HG03103 (cell line): ENCODE measurements around the gene GALNT11.
"Not testable (repeated sequence)": the region's sequence is repeated elsewhere in the genome, so short reads cannot be mapped to it uniquely, and the experiment has no call there.

ENCODE experiments used
- ATAC-seq: cut with Tn5 transposase; IDR thresholded peaks from one replicate; pipeline ENCODE4 v1.9.1; 2021; ENCODE audit warnings: low read depth; ENCODE audit not compliant: unreplicated experiment

Gene GALNT11

DNA sequence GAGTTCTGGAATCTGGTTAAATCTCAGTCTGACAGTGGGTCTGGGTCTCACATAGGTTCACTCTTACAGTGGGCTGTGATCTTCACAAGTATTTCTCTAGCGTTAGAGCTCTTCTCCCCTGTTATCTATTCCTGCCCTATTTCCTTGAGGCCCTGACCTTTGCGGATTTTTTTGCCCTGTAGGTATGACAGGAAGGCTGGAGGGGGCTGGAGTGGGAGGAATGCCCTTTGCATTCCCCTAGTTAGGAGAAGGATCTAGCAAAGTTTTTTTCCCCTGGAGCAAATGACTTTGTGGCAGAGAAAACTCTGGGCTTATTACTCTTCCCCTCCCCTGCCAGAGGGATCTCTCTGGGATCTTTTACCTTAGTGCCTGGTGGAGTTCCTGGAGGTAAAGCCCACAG lies 49.2 kb downstream of the GALNT11 start:
- ATAC-seq: no peak

DNA sequence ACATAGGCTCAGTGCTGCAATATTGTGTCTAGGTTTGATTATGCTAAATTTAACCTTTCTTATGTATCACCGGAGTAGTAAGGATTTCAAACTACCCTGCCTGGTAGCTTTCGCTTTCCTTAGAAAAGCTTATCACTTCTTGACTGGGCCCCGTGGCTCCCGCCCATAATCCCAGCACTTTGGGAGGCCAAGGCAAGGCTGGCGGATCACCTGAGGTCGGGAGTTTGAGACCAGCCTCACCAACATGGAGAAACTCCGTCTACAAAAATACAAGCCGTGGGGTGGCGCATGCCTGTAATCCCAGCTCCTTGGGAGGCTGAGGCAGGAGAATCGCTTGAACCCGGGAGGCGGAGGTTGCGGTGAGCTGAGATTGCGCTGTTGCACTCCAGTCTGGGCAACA lies 49.9 kb downstream of the GALNT11 start:
- ATAC-seq: not testable (repeated sequence)

DNA sequence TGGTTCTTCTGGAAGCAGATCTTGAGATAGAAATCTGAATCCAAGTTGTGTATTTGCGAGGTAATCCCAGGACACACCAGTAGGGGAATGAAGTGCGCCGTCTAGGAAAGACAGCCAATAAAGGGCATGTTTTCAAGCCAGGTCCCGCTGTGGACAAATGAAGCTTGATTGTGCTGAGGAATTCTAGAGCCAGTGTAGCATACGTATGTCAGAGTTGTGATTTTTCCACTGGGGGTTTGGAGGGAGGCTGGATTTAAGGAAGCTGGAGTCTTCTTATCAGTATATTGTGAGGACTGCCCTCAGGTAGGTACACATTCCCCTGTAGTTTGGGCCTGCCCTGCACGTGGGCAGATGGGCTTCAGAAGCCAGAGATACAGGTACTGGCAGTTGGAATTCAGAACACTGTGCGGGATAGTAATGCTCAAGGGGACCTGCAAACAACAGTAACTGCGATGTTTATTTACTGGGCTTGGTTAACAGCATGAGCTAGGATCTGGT lies 50.9 kb downstream of the GALNT11 start:
- ATAC-seq: no peak

DNA sequence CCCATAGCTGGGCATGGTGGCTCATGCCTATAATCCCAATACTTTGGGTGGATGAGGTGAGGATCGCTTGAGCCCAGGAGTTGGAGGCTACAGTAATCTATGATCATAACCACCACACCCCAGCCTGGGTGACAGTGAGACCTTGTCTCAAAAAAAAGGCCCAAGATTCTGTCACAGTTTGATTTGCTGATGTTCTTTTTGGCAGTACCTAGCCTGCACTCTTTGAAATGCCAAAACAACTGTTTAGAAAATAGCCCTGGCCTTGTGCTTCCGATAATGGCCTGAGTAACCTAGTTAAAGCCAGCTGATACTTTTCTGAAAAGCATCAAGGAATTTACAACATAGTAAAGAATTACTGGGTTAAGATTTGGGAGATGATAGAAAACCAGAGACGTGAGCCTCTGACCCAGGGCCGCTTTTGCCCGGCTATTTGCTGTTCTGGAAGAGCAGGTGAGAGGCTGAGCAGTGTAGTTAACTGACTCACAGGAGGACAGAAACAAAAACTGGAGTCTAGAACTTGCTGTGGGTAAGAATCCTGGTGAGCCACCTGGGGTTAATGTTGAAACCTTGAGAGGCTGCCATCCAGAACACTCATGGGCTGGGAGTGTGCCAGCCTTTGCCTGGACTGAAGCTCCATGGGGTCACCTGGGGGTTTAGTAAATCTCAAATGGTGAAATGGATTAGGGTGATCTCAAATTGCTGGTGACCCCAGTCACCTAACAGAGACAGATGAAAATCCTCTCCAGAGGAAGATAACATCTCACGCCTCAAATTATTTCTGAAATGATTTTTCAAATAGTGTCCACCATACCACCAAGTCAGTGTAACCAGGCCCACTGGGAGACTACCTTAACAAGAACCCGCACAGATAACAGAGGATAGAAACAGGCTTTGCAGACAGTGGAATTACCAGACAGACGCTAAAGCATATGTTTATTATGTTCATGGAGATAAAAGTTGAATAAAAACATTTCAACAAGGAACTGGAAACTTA lies 51.8 kb downstream of the GALNT11 start:
- ATAC-seq: no peak

DNA sequence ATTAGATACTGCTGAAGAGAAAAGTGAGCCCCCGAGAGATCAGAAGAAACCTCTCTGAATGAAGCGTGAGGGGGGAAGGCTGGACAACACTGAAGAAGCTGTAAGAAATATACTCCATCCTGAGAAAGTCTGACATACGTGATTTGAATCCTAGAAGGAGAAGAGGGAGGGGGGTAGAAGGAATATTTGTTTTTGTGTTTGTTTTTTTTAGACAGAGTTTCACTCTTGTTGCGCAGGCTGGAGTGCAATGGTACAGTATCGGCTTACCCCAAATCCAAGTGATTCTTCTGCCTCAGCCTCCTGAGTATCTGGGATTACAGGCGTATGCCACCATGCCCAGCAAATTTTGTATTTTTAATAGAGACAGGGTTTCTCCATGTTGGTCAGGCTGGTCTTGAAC lies 52.6 kb downstream of the GALNT11 start:
- ATAC-seq: no peak

DNA sequence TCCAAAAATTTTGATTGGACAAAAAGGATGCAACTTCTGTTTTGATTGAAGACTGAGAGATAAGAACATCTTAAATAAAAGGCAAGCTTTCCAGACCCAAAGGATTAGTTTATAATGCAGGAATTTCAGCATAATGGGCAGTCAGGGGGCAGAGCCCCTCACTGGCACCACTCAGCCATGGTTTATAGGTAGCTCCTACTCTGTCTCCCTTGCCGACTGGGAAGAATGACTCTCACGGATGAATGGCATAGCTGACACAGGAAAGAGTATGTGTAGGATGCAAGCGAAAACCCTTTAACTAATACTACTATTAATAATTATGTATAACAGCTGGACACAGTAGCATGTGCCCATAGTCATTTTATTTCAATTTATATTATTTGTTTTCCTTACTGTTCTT lies 53.3 kb downstream of the GALNT11 start:
- no peak for ATAC-seq

DNA sequence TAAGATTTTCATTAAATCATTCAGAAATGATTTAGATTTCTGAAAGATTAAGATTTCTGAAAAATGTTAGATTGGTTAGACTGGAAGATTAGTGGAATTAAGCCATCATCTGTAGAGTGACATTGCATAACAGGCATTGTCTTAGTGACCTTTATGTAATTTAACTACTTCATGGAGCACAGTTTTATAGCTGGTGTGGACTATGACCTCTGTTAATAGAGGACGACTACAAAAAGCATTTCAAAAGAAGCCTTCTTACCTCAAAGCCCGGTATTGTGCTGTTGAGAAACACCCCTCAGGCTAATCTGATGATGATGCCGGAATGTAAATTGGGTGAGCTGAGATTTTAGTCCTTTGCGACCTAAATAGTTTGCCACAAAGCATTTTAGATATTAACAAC lies 55.6 kb downstream of the GALNT11 start:
- ATAC-seq: no peak

DNA sequence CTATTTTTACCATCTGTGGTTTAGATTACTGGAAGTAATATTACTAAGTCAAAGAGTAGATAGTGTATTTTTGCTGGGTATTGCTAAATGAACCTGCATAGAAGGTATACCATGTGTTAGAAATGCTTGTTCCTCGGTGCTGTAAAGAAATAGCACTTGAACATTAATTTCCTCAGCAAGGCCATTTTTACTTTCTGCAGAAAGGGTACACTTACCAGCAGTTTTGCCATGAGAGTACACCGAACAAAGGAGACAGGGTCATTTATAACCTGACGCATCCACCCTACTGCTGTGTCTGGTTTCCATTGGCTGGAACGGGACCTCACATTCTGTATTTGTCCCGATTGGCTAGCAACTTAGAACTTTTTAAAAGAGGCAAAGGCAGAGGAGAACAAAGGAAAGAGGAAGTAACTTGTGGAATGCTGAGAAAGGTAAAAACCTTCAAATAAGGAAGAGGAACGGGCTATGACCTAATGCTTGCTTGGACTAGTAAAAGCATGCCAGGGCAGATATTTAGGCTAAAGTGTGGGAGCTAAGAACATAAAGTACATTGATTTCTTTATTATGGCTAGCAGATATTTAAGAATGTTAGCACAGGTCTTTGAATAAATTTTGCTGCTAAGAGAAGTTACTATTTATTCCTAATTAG lies 56.7 kb downstream of the GALNT11 start:
- ATAC-seq: not testable (repeated sequence)

DNA sequence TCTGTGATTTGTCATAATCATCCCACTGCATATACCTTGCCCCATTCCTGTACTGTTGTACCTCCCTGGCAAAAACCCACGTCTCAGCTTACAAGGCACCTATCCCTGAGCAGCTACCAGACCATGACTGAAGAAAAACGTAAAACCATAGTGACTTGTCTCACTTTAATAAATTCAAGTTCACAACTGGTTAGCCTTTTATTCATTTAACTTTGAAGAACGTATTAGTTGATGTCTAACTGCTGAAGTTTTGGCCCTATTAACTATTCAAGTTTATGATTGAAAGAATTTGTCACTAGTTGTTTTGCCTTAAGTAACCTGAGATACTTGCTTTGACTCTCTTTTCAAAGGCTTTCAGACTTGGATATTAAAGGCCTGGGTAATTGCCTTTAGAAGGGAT lies 59.7 kb downstream of the GALNT11 start:
- no peak for ATAC-seq

DNA sequence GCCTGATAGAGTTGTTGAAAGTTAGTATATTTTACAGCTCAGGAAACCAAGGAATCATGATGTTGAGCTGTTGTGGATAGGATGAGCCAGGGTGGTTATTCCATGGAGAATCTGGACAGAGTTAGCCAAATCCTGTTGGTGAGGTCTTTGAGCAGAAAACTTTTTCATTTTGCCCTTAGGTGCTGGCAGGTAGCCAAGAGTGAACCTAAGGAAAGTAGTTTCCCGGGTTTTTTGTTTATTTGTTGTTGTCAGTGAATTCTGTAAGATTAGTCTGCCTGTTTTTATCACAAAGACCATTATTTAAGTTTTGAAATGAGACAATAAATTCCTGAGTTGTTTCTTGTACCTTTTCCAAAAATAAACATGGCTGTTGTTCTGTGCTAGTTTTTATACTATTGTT lies 61.0 kb downstream of the GALNT11 start:
- no peak for ATAC-seq

DNA sequence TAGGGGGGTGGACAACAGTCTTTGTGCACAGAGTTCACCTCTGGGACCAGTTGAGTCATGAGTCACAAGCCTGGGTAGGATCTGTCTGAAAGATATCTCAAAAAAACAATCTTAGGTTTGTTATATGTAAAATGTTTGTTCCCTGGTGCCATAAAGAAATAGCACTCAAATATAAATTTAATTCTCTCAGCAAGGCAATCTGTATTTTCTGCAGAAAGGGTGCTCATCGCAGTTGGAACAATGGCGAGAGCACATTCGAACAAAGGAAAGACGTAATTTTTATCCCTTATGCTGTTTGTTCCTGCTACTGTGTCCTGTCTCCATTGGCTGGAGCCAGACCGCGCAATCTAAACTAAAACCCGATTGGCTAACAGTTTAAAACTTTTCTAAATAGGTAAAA lies 63.7 kb downstream of the GALNT11 start:
- no peak for ATAC-seq

DNA sequence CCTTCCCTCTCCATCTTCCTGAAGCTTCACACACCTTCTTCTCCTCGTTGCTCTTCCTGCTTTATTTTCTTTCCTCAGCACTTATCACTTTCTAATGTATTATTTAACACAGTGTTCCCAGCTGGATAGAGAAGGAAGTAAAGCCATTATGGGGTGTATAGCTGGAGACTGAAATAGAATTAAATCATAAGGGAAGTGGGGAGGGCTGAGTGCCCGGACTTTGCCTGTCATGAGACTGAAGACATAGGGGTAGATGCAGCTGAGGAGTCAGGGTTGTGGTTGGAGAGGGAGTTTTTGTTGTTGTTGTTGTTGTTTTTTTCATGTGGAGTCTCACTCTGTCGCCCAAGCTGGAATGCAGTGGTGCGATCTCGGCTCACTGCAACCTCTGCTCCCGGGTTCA lies 65.3 kb downstream of the GALNT11 start:
- no peak for ATAC-seq

DNA sequence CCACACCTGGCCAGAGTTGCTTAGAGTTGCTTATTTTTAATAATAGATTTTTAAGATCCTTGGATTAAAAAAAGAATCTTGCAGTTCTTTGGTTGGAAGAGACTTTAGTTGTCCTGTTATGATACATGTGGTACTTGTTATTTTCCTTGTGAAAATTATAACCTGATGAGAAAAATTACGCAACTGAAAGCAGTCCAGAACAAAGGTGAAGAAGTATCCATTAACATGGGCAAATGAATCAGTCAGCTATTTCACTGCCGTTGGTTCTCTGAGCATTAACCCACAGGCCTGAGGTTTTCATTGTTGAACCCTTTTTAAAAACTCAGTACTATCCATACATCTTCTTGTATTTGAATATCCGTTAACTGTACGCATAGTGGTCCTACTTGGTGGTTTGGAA lies 68.2 kb downstream of the GALNT11 start:
- no peak for ATAC-seq

DNA sequence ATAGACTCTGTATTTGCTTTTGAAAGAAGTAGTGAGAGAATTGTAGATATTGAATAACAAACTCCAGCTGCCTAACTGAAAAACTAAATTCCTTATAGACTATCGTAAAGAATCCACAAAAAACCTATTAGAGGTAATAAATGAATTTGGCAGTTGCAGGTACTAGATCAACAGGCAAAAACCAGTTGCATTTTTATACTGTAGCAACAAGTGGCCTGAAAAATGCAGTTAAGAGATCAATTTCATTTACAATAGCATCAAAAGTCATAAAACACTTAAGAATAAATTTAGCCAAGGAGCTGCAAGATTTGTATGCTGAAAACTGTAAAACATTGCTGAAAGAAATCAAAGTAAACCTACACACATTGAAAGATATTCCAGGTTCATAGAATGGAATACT lies 70.3 kb downstream of the GALNT11 start:
- no peak for ATAC-seq

DNA sequence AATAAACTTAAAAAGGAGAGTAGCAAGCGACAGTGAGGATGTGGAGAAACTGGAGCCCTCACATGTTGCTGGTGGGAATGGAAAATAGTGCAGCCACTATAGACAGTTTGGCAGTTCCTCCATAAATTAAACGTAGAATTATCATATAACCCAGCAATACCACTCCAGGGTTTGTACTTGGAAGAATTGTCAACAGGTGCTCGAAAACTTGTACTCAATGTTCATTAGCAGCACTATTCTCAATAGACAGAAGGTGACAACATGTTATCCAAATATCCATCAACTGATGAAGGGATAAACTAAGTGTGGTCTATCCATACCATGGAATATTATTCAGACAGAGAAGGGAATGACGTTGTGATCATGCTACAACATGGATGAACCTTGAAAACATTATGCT lies 71.9 kb downstream of the GALNT11 start:
- ATAC-seq: no peak

DNA sequence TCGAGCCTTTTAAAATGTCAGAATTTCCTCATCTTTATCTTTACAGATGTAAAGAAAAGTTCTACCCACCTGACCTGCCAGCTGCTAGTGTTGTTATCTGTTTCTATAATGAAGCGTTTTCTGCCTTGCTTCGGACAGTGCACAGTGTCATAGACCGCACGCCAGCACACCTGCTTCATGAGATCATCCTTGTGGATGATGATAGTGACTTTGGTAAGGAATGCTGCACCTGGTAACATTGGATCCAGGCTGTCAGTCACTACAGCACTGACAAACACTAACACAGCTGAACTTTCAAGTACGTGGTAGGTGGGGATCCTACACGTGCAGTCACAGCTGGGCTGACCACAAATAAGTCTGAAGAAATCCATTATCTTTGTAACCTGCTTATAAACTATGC lies 77.6 kb downstream of the GALNT11 start:
- ATAC-seq: no peak

DNA sequence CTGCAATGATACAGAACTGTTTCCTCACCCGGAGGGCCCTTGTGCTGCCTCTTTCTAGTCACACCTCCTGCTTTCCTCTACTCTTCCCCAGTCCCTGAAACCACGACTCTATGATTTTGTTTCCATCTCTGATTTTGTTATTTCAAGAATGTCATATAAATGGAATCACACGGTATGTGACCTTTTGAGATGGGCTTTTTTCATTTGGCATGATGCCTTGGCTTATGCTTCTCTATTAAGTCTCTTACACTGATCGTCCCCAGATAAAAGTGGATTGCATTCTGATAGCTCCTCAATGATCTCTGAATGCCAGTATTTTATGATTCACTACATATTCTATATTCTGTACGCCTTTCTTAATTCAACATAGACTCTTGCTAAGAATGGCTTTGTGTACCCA lies 78.2 kb downstream of the GALNT11 start:
- no peak for ATAC-seq

DNA sequence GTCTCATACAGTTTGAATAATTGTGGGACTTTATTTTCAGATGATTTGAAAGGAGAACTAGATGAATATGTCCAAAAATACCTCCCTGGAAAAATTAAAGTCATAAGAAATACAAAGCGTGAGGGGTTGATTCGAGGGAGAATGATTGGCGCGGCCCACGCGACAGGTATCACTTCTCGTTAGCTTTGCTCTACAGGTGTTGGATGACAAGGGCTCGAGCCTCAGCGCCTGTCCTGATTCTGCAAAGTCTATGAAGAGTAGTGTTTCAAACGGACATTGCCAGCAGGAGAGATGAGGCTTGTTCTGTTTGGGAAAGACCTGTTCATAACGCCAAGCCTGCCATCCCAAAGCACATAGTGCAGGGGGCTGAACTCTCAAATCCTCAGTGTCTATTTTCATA lies 79.7 kb downstream of the GALNT11 start:
- no peak for ATAC-seq

DNA sequence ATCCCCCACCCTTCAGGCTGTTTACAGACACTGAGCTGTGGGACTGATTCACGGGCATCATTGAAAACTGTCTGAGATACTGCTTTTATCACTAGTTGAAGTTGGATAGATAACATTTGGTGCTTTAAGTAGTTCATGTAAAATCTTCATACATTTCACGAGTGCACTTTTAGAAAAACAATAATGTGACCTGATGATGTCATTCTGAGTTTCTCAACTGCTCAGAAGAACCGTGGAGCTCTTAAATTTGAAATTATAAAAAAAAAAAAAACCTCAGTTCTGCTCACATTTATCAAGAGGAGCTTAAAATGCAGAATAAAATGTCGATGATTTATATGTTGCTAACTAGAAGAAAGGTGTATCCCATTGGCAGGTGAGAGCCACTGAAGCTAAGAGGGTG lies 81.5 kb downstream of the GALNT11 start:
- no peak for ATAC-seq

DNA sequence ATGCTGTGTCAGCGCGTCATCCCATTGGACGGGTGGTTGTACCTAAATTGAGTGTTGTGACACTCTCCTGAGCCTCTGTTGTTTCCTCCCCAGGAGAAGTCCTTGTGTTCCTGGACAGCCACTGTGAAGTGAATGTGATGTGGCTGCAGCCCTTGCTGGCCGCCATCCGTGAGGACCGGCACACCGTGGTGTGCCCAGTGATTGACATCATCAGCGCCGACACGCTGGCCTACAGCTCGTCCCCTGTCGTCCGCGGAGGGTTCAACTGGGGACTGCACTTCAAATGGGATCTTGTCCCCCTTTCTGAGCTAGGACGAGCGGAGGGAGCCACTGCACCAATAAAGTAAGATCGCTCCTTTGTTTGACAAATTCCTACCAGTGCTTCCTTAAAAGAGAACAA lies 82.5 kb downstream of the GALNT11 start:
- ATAC-seq: no peak

DNA sequence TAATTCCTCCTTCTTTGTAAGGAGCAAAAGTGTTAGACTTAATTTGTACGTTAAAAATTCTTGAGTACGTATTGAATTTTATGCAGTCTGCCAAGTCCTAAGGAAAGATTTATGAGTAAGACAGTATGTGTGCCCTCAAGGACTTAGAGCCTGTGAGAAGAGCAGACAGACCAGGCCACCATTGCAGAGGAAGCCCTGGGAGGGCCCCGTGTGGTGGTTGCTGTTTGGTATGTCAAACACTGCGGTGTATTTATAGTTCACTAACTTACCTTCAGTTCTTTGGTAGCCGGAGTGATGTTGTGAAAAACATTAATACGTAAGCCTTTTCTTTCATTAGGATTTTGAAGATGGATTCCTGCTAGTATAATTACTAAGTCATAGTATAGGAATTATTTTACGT lies 82.9 kb downstream of the GALNT11 start:
- no peak for ATAC-seq

DNA sequence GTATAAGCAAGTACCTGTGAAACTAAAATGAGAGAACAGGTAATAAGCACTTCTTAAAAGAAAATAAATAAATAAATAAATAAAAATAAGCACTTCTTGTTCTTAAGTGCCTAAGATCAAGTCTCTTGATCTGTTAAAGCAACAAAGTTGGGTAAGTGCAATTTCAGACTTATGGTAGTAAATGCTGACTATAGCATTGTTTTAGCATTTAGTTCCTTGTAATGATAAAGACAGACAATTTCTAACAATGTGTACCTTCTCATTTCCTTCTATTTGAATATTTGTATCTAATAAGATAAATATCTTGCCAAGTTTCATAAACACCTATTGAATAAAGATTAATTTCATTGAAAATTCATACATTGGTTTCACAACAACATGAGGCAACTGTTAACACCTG lies 87.4 kb downstream of the GALNT11 start:
- ATAC-seq: no peak
